A549 treated with Mapracorat at 1 μM for 4 hours (cell line): Measurements from ENCODE around the gene CYBRD1. TPM values are rescaled to one million over a fixed set of nuclear protein-coding genes. Genes with fewer than 3 reads are reported as not detected.

Source experiments
- total RNA-seq: library from RNA; stranded (reverse); fragments of 200-300 nt; extraction: Qiagen RNA extraction; gene quantifications from 5 replicates; pipeline ENCODE4 v1.2.3, GENCODE V29; 2022

Gene CYBRD1
- total RNA-seq, result 25.8 to 34.2 TPM (median 31.4 TPM) in 5 replicates

GRCh38 chr2:171522052-171522787, at the start of gene CYBRD1:
Gene CYBRD1 (plus strand): TSS chr2:171522474. CDS start chr2:171522546, 72 bp downstream.

Other genes with a start within 250 kb of the CYBRD1 start
- 21.4 to 30.8 TPM (median 26.0 TPM) in 5 replicates for gene METTL8, start 88.5 kb upstream of the CYBRD1 start, total RNA-seq
- 7.7 to 10.9 TPM (median 8.7 TPM) in 5 replicates for gene DCAF17, start 88.2 kb upstream of the CYBRD1 start, total RNA-seq
- 64.3 to 76.7 TPM (median 70.8 TPM) in 5 replicates for gene DYNC1I2, start 165.0 kb downstream of the CYBRD1 start, total RNA-seq